OCI-LY7 (cell line): ENCODE measurements around the gene KIF3A. TPM values are rescaled to one million over a fixed set of nuclear protein-coding genes. Genes with fewer than 3 reads are reported as not detected.

Experiments used
- BruUV-seq: library from RNA; stranded (reverse); fragments of 400-500 nt; replicated peaks from 2 replicates; lab custom pipeline; 2021; lab: Mats Ljungman, UMichigan
- CTCF ChIA-PET: fragments of 300-600 bp; sonication (Branson Sonifier 250); formaldehyde crosslinking; loops from one replicate; lab custom pipeline; 2022; ENCODE audit warnings: antibody characterized with exemption; ENCODE audit not compliant: unreplicated experiment; lab: Charles Lee
- POLR2A ChIA-PET: fragments of 300-600 bp; sonication (Branson Sonifier 250); formaldehyde crosslinking; loops from one replicate; lab custom pipeline; 2022; ENCODE audit warnings: antibody characterized with exemption; lab: Charles Lee
- DNase-seq: peaks from one replicate; pipeline ENCODE4 v3.0.0-alpha.2; 2015; ENCODE audit warnings: low spot score
- H2AFZ ChIP-seq: fragments of 200-600 bp; sonication (generic), shearing (Covaris generic); 2 replicates; pipeline ENCODE4 v1.6.1; 2014; ENCODE audit warnings: mild to moderate bottlenecking, antibody characterized with exemption, low read length, moderate library complexity
- H3K27ac ChIP-seq: fragments of 200-600 bp; sonication (generic); 2 replicates; pipeline ENCODE4 v1.5.1; 2014; ENCODE audit warnings: mixed run types, low read depth, mild to moderate bottlenecking, moderate library complexity, low read length, inconsistent platforms; ENCODE audit not compliant: poor library complexity, severe bottlenecking
- H3K36me3 ChIP-seq: fragments of 200-600 bp; sonication (generic); 2 replicates; pipeline ENCODE4 v1.6.1; 2014; ENCODE audit warnings: mild to moderate bottlenecking, antibody characterized with exemption, low read length, moderate library complexity, mixed read lengths; ENCODE audit not compliant: insufficient read depth
- H3K4me1 ChIP-seq: fragments of 200-600 bp; sonication (generic); 2 replicates; pipeline ENCODE4 v1.5.1; 2014; ENCODE audit warnings: mild to moderate bottlenecking, low read length; ENCODE audit not compliant: insufficient read depth, poor library complexity, severe bottlenecking
- H3K4me2 ChIP-seq: fragments of 200-600 bp; sonication (generic); 2 replicates; pipeline ENCODE4 v1.6.1; 2014; ENCODE audit warnings: mild to moderate bottlenecking, low read length
- H3K4me3 ChIP-seq: fragments of 200-600 bp; sonication (generic); 2 replicates; pipeline ENCODE4 v1.5.1; 2014; ENCODE audit warnings: mild to moderate bottlenecking, low read depth, low read length; ENCODE audit not compliant: poor library complexity, severe bottlenecking
- H3K79me2 ChIP-seq: fragments of 200-600 bp; sonication (generic); 2 replicates; pipeline ENCODE4 v1.6.1; 2016; ENCODE audit warnings: low read depth, mild to moderate bottlenecking, low read length, moderate library complexity, mixed read lengths; ENCODE audit not compliant: insufficient read depth
- H3K9me2 ChIP-seq: fragments of 200-600 bp; sonication (generic); 2 replicates; pipeline ENCODE4 v1.6.1; 2016; ENCODE audit warnings: mild to moderate bottlenecking, low read length, mixed read lengths; ENCODE audit not compliant: insufficient read depth
- H3K9me3 ChIP-seq: fragments of 200-600 bp; sonication (generic); 2 replicates; pipeline ENCODE4 v1.6.1; 2014; ENCODE audit warnings: mild to moderate bottlenecking, mixed run types, low read length, mixed read lengths
- H4K20me1 ChIP-seq: fragments of 200-600 bp; sonication (generic); 2 replicates; pipeline ENCODE4 v1.6.1; 2014; ENCODE audit warnings: mild to moderate bottlenecking, antibody characterized with exemption, low read length, moderate library complexity, mixed read lengths; ENCODE audit not compliant: insufficient read depth
- CTCF ChIP-seq: fragments of 200-600 bp; sonication (generic); conservative IDR thresholded peaks from 2 replicates; pipeline ENCODE4 v1.5.1; 2014; ENCODE audit warnings: mild to moderate bottlenecking, antibody characterized with exemption, low read length, moderate library complexity, mixed read lengths
- EZH2phosphoT487 ChIP-seq: fragments of 200-600 bp; sonication (generic); IDR thresholded peaks from 2 replicates; pipeline ENCODE4 v1.6.1; 2018; ENCODE audit warnings: low read depth, borderline replicate concordance, mild to moderate bottlenecking, mixed run types, antibody characterized with exemption, low read length, moderate library complexity, mixed read lengths
- intact Hi-C: fragments of 100-400 bp; cut with micrococcal nuclease; formaldehyde crosslinking; loops from one replicate; pipeline ENCODE4 v1.10.0; 2022; ENCODE audit not compliant: unreplicated experiment
- total RNA-seq, 2 experiments: library from RNA; depleted of rRNA in 1 of 2; stranded (reverse); fragments of >200 nt in 1 of 2; shearing (Covaris generic) in 1 of 2; gene quantifications; 2 replicates each; pipeline ENCODE4 v1.2.3, GENCODE V29; 2014 to 2022

The KIF3A gene
- total RNA-seq, 2 experiments from 2014 or later, result 6.7 to 14.2 TPM

- no peaks in the 10 kb centered on the region for H3K9me2 ChIP-seq
- H3K4me3 ChIP-seq, result no peak overlapping the region
- no peak overlapping the region for H3K27ac ChIP-seq
- H3K9me3 ChIP-seq, result no peaks in the 10 kb centered on the region
- no peak for TF ChIP-seq EZH2phosphoT487
- TF ChIP-seq CTCF, result no peak
- H3K4me1 ChIP-seq, result no peaks in the 10 kb centered on the region
- intact Hi-C loops, result no loop called here
- H2AFZ ChIP-seq, result no peak overlapping the region
- DNase-seq, result no peak
- ChIA-PET POLR2A (interaction anchor here (1.2 kb wide), 1 partner anchor 12 kb away, joined by 3 read pairs; no protein-coding TSS in a partner anchor), CTCF (no interaction called here)
- H3K4me2 ChIP-seq, result no peak overlapping the region
- H4K20me1 ChIP-seq, result no peaks in the 10 kb centered on the region
- 0 out of 2 replicates have a peak, but pooled peaks cover 5% of the 10 kb centered on the region for H3K36me3 ChIP-seq
- no TSS peak for BruUV-seq
- H3K79me2 ChIP-seq, result no peaks in the 10 kb centered on the region
Measured at GRCh38 chr5:132725745-132726144, 11.6 kb downstream of the KIF3A start.

GRCh38 chr5:132718544-132719312 is 18.6 kb downstream of the KIF3A start:
- Histone ChIP-seq H3K4me1 (no peaks in the 10 kb centered on the region), H3K9me2 (no peaks in the 10 kb centered on the region), H3K36me3 (no peaks in the 10 kb centered on the region), H3K27ac (no peak overlapping the region), H3K79me2 (no peaks in the 10 kb centered on the region), H4K20me1 (no peaks in the 10 kb centered on the region), H3K9me3 (no peaks in the 10 kb centered on the region), H3K4me2 (no peak overlapping the region), H2AFZ (no peak overlapping the region), H3K4me3 (no peak overlapping the region)
- CTCF ChIA-PET, result no interaction called here
- intact Hi-C loops, result loop anchor here (5.0 kb wide), 1 partner anchor 191 kb away; no protein-coding TSS in a partner anchor
- DNase-seq, result no peak
- POLR2A ChIA-PET, result interaction anchor here (1.1 to 1.8 kb wide), 2 partner anchors 9 to 14 kb away, joined by 3 to 6 read pairs; no protein-coding TSS in a partner anchor
- no TSS peak for BruUV-seq
- TF ChIP-seq CTCF, result no peak
- TF ChIP-seq EZH2phosphoT487, result no peak
